H1 (cell line): ENCODE results near the gene CMPK2. TPM values are rescaled to one million over a fixed set of nuclear protein-coding genes. Genes with fewer than 3 reads are reported as not detected.

Source experiments
- CTCF ChIA-PET: fragments of 300-600 bp; sonication (Branson Sonifier 250); formaldehyde crosslinking; loops from one replicate; lab custom pipeline; 2021; ENCODE audit not compliant: partially characterized antibody; lab: Charles Lee
- POLR2A ChIA-PET: fragments of 300-600 bp; sonication (Branson Sonifier 250); formaldehyde crosslinking; loops from one replicate; lab custom pipeline; 2021; ENCODE audit warnings: inconsistent platforms; ENCODE audit not compliant: partially characterized antibody; lab: Charles Lee
- DNase-seq, 2 experiments: peaks; one replicate each; pipeline versions ENCODE4 v3.0.0 to v3.0.0-alpha.2; 2010 to 2022; ENCODE audit warnings: low spot score in 2 of 2, low read depth in 1 of 2, mixed read lengths in 1 of 2
- FAIRE-seq: peaks from 2 replicates; lab custom pipeline; 2011; peaks lifted over from hg19 to GRCh38; lab: Jason Lieb, UNC
- H2AFZ ChIP-seq: 2 replicates; pipeline ENCODE4 v1.8.1; 2012; ENCODE audit warnings: low read length, inconsistent platforms
- H2AK5ac ChIP-seq: 2 replicates; pipeline ENCODE4 v1.6.1; 2013; ENCODE audit warnings: low read depth, low read length
- H2BK120ac ChIP-seq: replicated peaks from 2 replicates; pipeline ENCODE3; 2013; ENCODE audit warnings: low read depth, low read length, inconsistent platforms
- H2BK12ac ChIP-seq: 2 replicates; pipeline ENCODE4 v1.6.1; 2013; ENCODE audit warnings: low read depth, low read length
- H2BK15ac ChIP-seq: 2 replicates; pipeline ENCODE4 v1.6.1; 2013; ENCODE audit warnings: low read length
- H2BK20ac ChIP-seq: 2 replicates; pipeline ENCODE4 v1.6.1; 2013; ENCODE audit warnings: low read length
- H2BK5ac ChIP-seq: 2 replicates; pipeline ENCODE4 v1.6.1; 2013; ENCODE audit warnings: low read depth, low read length
- H3K14ac ChIP-seq: 2 replicates; pipeline ENCODE4 v1.6.1; 2013; ENCODE audit warnings: inconsistent platforms; ENCODE audit not compliant: insufficient read length
- H3K18ac ChIP-seq: 2 replicates; pipeline ENCODE4 v1.6.1; 2013; ENCODE audit warnings: low read length; ENCODE audit errors: extremely low read depth
- H3K23ac ChIP-seq: 2 replicates; pipeline ENCODE4 v1.6.1; 2013; ENCODE audit warnings: inconsistent platforms; ENCODE audit not compliant: insufficient read length
- H3K23me2 ChIP-seq: 2 replicates; pipeline ENCODE4 v1.6.1; 2013; ENCODE audit warnings: low read depth, low read length
- H3K27ac ChIP-seq: 2 replicates; pipeline ENCODE4 v1.6.1; 2011; ENCODE audit warnings: low read depth, low read length, inconsistent platforms
- H3K27me3 ChIP-seq, 4 experiments: replicated peaks in 1 of 4; 1 replicate in 1 of 4; 2 replicates in 3 of 4; pipeline versions ENCODE4 v1.6.1 to v1.8.1; 2011 to 2013; ENCODE audit warnings: low read length in 3 of 4, mild to moderate bottlenecking in 3 of 4, inconsistent platforms in 2 of 4, mixed read lengths in 2 of 4, moderate library complexity in 1 of 4; ENCODE audit not compliant: control insufficient read depth in 3 of 4, insufficient read depth in 3 of 4; ENCODE audit errors: extremely low read depth in 1 of 4
- H3K36me3 ChIP-seq, 4 experiments: 2 replicates each; pipeline versions ENCODE4 v1.6.1 to v1.8.1; 2011 to 2013; ENCODE audit warnings: mild to moderate bottlenecking in 4 of 4, low read length in 3 of 4, moderate library complexity in 2 of 4, control low read depth in 1 of 4, inconsistent platforms in 1 of 4; ENCODE audit not compliant: insufficient read depth in 4 of 4, control insufficient read depth in 2 of 4
- H3K4ac ChIP-seq: replicated peaks from 2 replicates; pipeline ENCODE3; 2013; ENCODE audit warnings: low read length, low read depth, mixed read lengths, inconsistent platforms; ENCODE audit not compliant: insufficient read length
- H3K4me1 ChIP-seq, 4 experiments: replicated peaks in 1 of 4; 1 replicate in 1 of 4; 2 replicates in 3 of 4; pipeline versions ENCODE4 v1.6.1 to v1.8.1; 2011 to 2013; ENCODE audit warnings: low read length in 3 of 4, inconsistent platforms in 2 of 4, mixed read lengths in 1 of 4; ENCODE audit not compliant: insufficient read depth in 4 of 4, control insufficient read depth in 3 of 4
- H3K4me2 ChIP-seq, 2 experiments: 2 replicates each; pipeline versions ENCODE4 v1.6.1 to v1.8.1; 2011 to 2013; ENCODE audit warnings: low read depth in 2 of 2, low read length in 2 of 2, control low read depth in 1 of 2, inconsistent platforms in 1 of 2, mild to moderate bottlenecking in 1 of 2; ENCODE audit not compliant: insufficient read depth in 1 of 2
- H3K4me3 ChIP-seq, 4 experiments: fragments of 200-600, 300-600 bp in 1 of 4; sonication (generic), shearing (Covaris generic), sonication (Bioruptor Twin) in 1 of 4; 2 replicates each; pipeline versions ENCODE4 v1.5.1 to v1.8.1; 2011 to 2016; ENCODE audit warnings: low read length in 4 of 4, low read depth in 3 of 4, control low read depth in 2 of 4, inconsistent platforms in 2 of 4, mild to moderate bottlenecking in 2 of 4, mixed read lengths in 1 of 4, moderate library complexity in 1 of 4; ENCODE audit not compliant: insufficient read depth in 2 of 4; ENCODE audit errors: extremely low read depth in 1 of 4
- H3K56ac ChIP-seq: replicated peaks from 2 replicates; pipeline ENCODE3; 2013; ENCODE audit warnings: low read depth, mild to moderate bottlenecking, mixed read lengths, low read length, inconsistent platforms; ENCODE audit not compliant: insufficient read length
- H3K79me1 ChIP-seq: 2 replicates; pipeline ENCODE4 v1.6.1; 2013; ENCODE audit warnings: low read depth, low read length, control low read depth
- H3K79me2 ChIP-seq, 2 experiments: 2 replicates each; pipeline versions ENCODE4 v1.6.1 to v1.8.1; 2012 to 2013; ENCODE audit warnings: low read length in 2 of 2, mild to moderate bottlenecking in 2 of 2, inconsistent platforms in 1 of 2; ENCODE audit not compliant: insufficient read depth in 2 of 2, control insufficient read depth in 1 of 2
- H3K9ac ChIP-seq, 4 experiments: replicated peaks in 1 of 4; 1 replicate in 1 of 4; 2 replicates in 3 of 4; pipeline versions ENCODE4 v1.6.1 to v1.8.1; 2011 to 2013; ENCODE audit warnings: low read depth in 3 of 4, low read length in 3 of 4, control low read depth in 2 of 4, mild to moderate bottlenecking in 2 of 4, moderate library complexity in 2 of 4, inconsistent platforms in 1 of 4; ENCODE audit errors: extremely low read depth in 1 of 4
- H3K9me3 ChIP-seq, 2 experiments: 2 replicates each; pipeline versions ENCODE4 v1.6.1 to v1.8.1; 2012 to 2013; ENCODE audit warnings: mild to moderate bottlenecking in 2 of 2, moderate library complexity in 2 of 2, control low read depth in 1 of 2, inconsistent platforms in 1 of 2, low read depth in 1 of 2, low read length in 1 of 2, mixed read lengths in 1 of 2; ENCODE audit not compliant: insufficient read depth in 2 of 2
- H4K20me1 ChIP-seq, 2 experiments: replicated peaks in 1 of 2; 2 replicates each; pipeline versions ENCODE3 to v1.8.1; 2011 to 2013; ENCODE audit warnings: inconsistent platforms in 2 of 2, low read length in 2 of 2, mild to moderate bottlenecking in 1 of 2; ENCODE audit not compliant: insufficient read depth in 2 of 2, control insufficient read depth in 1 of 2
- H4K5ac ChIP-seq: 2 replicates; pipeline ENCODE4 v1.6.1; 2013; ENCODE audit warnings: low read length, low read depth, mixed read lengths, inconsistent platforms; ENCODE audit not compliant: insufficient read length
- H4K8ac ChIP-seq: 2 replicates; pipeline ENCODE4 v1.8.0; 2013; ENCODE audit warnings: mild to moderate bottlenecking, moderate library complexity, low read length, inconsistent platforms; ENCODE audit not compliant: insufficient read depth; ENCODE audit errors: extremely low read depth
- H4K91ac ChIP-seq: replicated peaks from 2 replicates; pipeline ENCODE3; 2013; ENCODE audit warnings: low read length, mixed read lengths, inconsistent platforms; ENCODE audit not compliant: insufficient read length
- CREB1 ChIP-seq: IDR thresholded peaks from 2 replicates; pipeline ENCODE4 v1.6.1; 2012; ENCODE audit warnings: inconsistent platforms
- EGR1 ChIP-seq: IDR thresholded peaks from 2 replicates; pipeline ENCODE4 v1.6.1; 2011; ENCODE audit warnings: low read depth, low read length, borderline replicate concordance
- GTF2F1 ChIP-seq: IDR thresholded peaks from 2 replicates; pipeline ENCODE4 v1.6.1; 2012; ENCODE audit warnings: low read depth, low read length, improper control_type of control experiment, borderline replicate concordance
- HDAC6 ChIP-seq: IDR thresholded peaks from one replicate; pipeline ENCODE4 v1.7.1; 2012; ENCODE audit warnings: low read depth, mild to moderate bottlenecking, inconsistent platforms, low read length, moderate library complexity
- JUND ChIP-seq: IDR thresholded peaks from 2 replicates; pipeline ENCODE4 v1.6.1; 2011; ENCODE audit warnings: mild to moderate bottlenecking, improper control_type of control experiment, low read length
- RAD21 ChIP-seq, 2 experiments: IDR thresholded peaks in 1 of 2; conservative IDR thresholded peaks in 1 of 2; 2 replicates each; pipeline ENCODE4 v1.6.1; 2011; ENCODE audit warnings: low read depth in 2 of 2, low read length in 2 of 2, improper control_type of control experiment in 1 of 2, inconsistent platforms in 1 of 2, mild to moderate bottlenecking in 1 of 2, moderate library complexity in 1 of 2
- TAF1 ChIP-seq: IDR thresholded peaks from 2 replicates; pipeline ENCODE4 v1.6.1; 2011; ENCODE audit warnings: mild to moderate bottlenecking, low read depth, low read length
- WGBS, 2 experiments: shearing (Covaris generic) in 1 of 2; methylation state at CpG; one replicate each; pipeline versions ENCODE4 v1.1.6 to v1.1.7; 2013 to 2015; ENCODE audit warnings: low lambda C conversion rate in 2 of 2, mixed read lengths in 2 of 2, inconsistent platforms in 1 of 2, low coverage in 1 of 2, missing lambda C conversion rate in 1 of 2; ENCODE audit not compliant: insufficient replicate concordance in 2 of 2, insufficient coverage in 1 of 2, insufficient read length in 1 of 2; ENCODE audit errors: extremely low coverage in 1 of 2, missing lambda C conversion rate in 1 of 2; 5-methylcytosine and 5-hydroxymethylcytosine counted together
- polyA plus RNA-seq, 7 experiments: library from polyadenylated mRNA; depleted of rRNA in 3 of 7; stranded (reverse) in 5 of 7; unstranded in 2 of 7; fragments of >200 nt in 5 of 7; fragments of 200-250 nt in 2 of 7; gene quantifications; 1 replicate in 5 of 7; 2 replicates in 1 of 7; 4 replicates in 1 of 7; pipeline versions ENCODE4 v1.2.1 to v1.2.3, GENCODE V29; 2011 to 2013; ENCODE audit warnings: missing spikeins in 2 of 7, mixed read lengths in 2 of 7
- total RNA-seq: library from RNA; stranded (reverse); fragmentation: NEBNext Ultra II Directional; extraction: Animal tissue kit (Norgen Biotek cat#: 25700); gene quantifications from 2 replicates; pipeline ENCODE4 v1.2.1, GENCODE V29; 2021
- TF ChIP-seq, protein P1 (sequence below): IDR thresholded peaks from 2 replicates; pipeline ENCODE4 v1.6.1; 2011; ENCODE audit warnings: low read length, improper control_type of control experiment
- TF ChIP-seq, protein P2 (sequence below): IDR thresholded peaks from 2 replicates; pipeline ENCODE4 v1.6.1; 2012; ENCODE audit warnings: low read length, inconsistent platforms

The CMPK2 gene
- total and polyA plus RNA-seq, 2 of the 8 experiments (the other 6 are each of a cell fraction or from before 2014, with no cell fraction given), result 0.28 to 0.53 TPM

DNA sequence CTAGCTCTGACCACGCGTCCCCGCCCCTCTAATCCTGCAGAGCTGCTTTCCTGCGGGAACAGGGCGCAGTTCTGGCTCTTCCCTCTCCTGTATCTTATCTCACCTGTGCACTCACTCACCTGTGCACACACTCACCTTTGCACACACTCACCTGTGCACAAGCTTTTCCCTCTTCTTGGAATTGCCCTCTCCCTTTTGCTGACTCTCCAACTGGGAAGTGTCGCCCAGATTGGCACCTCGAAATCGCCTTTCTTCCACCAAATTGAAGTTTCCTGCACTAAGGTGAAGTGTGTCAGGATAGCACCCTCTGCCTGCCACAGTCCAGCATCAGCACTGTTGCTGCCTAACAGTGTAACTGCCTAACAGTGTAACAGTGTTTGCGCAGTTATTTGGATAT is 566 bp upstream of the CMPK2 start:
- Histone ChIP-seq H3K18ac (peak overlapping the region; percentile 19; the same call in 1 of the 2 replicates), H3K14ac (no peak overlapping the region), H3K9ac (peak overlapping the region in 1 of 4 experiments; percentile 15; a peak in 3 of 7 replicates), H2BK12ac (no peak overlapping the region; the same call in 1 of the 2 replicates), H2AK5ac (no peak overlapping the region), H3K4me3 (peak overlapping the region; percentile 54 to 61 (median 57)), H3K56ac (no peak overlapping the region), H3K79me2 (no peaks in the 10 kb centered on the region), H3K4me1 (peaks cover 0 to 5% (median 2%) of the 10 kb centered on the region in 4 experiments; a peak in 5 of 7 replicates), H2AFZ (peak overlapping the region; percentile 68), H3K9me3 (no peaks in the 10 kb centered on the region), H4K20me1 (peaks cover 0 to 2% of the 10 kb centered on the region in 2 experiments), H3K23me2 (peaks cover 9% of the 10 kb centered on the region), H4K91ac (peak overlapping the region; percentile 55), H2BK15ac (no peak overlapping the region), H3K79me1 (no peaks in the 10 kb centered on the region), H2BK20ac (peak overlapping the region; percentile 80; the same call in 1 of the 2 replicates), H3K36me3 (no peaks in the 10 kb centered on the region), H4K5ac (no peak overlapping the region), H3K27me3 (peaks cover 9 to 37% (median 23%) of the 10 kb centered on the region in 4 experiments), H2BK120ac (no peak overlapping the region), H3K4me2 (peak overlapping the region; percentile 76 to 94), H3K23ac (no peak overlapping the region), H3K27ac (no peak overlapping the region), H3K4ac (no peak overlapping the region), H2BK5ac (no peak overlapping the region), H4K8ac (no peak overlapping the region)
- ChIA-PET POLR2A (no interaction called here), CTCF (interaction anchor here (0.9 to 2.7 kb wide), 14 partner anchors 9 to 216 kb away, joined by 3 to 10 read pairs (median 5); partner anchors contain the start of gene RSAD2)
- 12% methylated on average over 9 of the region's 9 CpGs; no CpG with 5 or more reads in 1 of the 2 experiments for WGBS, 2 experiments
- FAIRE-seq, result peak; percentile 68
- DNase-seq, result no peak
- TF ChIP-seq HDAC6 (no peak), RAD21 (IDR thresholded peaks at IDR 0.05 in 1 of 2, conservative IDR thresholded peaks at IDR 0.05 in 1 of 2; ENCODE audit: low read depth in 2 of 2, low read length in 2 of 2) (peak; percentile 40 to 48), TAF1 (no peak), EGR1 (no peak), CREB1 (no peak), JUND (no peak), GTF2F1 (no peak)
- TF ChIP-seq, protein P1, sequence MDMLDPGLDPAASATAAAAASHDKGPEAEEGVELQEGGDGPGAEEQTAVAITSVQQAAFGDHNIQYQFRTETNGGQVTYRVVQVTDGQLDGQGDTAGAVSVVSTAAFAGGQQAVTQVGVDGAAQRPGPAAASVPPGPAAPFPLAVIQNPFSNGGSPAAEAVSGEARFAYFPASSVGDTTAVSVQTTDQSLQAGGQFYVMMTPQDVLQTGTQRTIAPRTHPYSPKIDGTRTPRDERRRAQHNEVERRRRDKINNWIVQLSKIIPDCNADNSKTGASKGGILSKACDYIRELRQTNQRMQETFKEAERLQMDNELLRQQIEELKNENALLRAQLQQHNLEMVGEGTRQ, result no peak
- TF ChIP-seq, protein P2, sequence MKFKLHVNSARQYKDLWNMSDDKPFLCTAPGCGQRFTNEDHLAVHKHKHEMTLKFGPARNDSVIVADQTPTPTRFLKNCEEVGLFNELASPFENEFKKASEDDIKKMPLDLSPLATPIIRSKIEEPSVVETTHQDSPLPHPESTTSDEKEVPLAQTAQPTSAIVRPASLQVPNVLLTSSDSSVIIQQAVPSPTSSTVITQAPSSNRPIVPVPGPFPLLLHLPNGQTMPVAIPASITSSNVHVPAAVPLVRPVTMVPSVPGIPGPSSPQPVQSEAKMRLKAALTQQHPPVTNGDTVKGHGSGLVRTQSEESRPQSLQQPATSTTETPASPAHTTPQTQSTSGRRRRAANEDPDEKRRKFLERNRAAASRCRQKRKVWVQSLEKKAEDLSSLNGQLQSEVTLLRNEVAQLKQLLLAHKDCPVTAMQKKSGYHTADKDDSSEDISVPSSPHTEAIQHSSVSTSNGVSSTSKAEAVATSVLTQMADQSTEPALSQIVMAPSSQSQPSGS, result no peak
